Anterior cingulate cortex (tissue), 58 donors: ENCODE data around the gene CHST12.

ENCODE experiments used
- DNase-seq, 58 donors: peaks; one replicate each; lab custom pipeline; 2025; lab: John Stamatoyannopoulos, UW

CHST12 gene

DNA sequence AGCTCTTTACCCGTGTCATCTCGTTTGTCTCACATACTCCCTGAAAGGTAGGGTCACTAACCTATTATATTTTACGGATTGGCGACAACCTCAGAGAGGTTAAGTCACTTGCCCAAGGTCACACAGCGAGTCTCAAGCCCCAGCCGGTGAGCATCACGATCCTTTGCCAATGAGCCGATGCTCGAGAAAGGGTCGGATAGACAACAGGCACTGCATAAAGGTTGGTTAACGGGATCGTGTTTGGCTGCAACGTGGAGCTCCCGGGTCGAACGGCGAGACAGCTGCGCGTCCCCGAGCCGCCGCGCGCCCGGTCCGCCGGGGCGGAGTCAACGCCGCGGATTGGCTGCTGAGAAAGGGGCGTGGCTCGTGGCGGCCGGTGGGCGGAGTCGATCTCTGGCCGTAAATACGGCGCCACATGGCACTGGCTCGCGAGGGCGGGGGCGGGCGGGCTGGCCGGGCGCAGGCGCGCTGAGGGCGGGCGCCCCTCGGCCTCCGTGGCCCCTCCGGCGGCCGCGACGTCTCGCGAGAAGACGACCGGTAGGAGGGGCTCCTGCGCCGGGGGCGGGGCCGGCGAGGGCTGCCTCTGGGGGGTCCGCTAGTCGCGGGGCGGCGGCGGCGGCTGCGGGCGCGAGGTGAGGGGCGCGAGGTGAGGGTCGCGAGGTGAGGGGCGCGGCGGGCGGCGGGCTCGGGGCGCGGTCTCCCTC, at the start of gene CHST12:
CHST12 (plus strand) TSS at position 598 of the 704 bp plus-strand sequence. CDS start 29,029 bp downstream, outside the sequence.
- DNase-seq: peak; percentile 50 to 97 (median 93)

DNA sequence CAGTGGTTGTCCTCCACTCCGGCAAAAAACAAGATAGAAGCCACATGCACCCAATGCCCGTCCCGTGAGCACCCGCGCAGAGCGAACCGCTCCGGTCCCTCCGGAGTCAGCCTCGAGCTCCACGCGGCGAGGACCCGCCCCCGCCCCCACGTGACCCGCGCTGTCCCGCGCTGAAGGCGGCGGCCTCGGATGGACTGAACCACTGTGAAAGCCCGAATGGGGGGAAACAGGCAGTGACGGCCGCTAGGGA, 49.5 kb upstream of the CHST12 start:
- DNase-seq: peak in 50 of 58 donors; percentile 56 to 97 (median 88)

DNA sequence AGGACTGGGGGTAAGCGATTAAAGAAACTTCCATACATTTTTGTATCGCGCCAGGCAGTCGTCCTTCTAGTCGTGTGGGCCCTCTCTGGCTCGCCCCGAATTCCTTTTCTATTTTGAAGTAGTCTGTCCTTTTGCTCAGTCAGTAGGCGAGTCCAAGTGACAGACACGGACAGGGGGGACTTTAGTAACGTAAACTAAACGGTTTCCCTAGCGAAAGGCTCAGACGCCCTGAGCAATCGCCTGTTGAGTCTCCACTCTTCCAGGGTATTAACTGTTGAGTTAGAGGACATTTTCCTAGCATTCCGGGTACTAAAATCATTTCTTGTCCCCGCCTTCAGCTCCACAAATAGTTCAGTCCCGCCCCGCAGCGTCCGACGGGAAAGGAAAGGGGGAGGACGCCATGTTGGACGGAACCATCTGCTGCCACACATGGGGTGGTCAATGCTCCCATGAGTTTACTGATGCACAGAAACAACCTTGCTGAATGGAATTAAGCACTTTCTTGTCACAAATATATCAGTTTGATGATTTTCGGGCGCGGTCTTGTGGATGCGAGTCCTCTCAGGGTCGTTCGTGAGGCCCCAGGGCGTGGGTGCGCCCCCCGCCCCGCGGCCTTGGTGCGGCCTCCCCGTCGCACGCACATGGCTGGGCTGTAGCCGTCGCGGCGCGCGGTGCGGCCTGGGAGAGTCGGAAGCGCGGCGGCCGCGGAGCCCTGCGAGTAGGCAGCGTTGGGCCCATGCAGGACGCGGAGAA, 49.0 kb upstream of the CHST12 start, which contains the start of gene EIF3B:
EIF3B (plus strand) TSS at position 642 of the 753 bp plus-strand sequence; CDS start at position 737, 95 bp downstream.
- DNase-seq: peak; percentile 51 to 97 (median 86)

DNA sequence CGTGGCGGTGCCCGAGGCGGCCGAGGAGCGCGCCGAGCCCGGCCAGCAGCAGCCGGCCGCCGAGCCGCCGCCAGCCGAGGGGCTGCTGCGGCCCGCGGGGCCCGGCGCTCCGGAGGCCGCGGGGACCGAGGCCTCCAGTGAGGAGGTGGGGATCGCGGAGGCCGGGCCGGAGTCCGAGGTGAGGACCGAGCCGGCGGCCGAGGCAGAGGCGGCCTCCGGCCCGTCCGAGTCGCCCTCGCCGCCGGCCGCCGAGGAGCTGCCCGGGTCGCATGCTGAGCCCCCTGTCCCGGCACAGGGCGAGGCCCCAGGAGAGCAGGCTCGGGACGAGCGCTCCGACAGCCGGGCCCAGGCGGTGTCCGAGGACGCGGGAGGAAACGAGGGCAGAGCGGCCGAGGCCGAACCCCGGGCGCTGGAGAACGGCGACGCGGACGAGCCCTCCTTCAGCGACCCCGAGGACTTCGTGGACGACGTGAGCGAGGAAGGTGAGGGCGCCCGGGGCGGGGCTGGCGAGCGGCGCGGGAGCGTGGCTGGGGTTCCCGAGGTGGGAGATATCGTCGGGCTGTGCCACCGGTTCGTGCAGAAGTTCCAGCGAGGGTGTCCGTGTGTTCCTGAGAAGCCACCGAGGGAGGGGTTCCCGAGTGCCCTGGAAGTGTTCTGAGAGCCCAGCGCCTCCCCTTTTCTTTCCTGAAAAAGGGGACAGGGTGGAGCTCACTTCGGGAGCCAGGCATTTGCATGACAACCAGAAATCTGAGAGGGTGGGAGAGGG, 48.3 kb upstream of the CHST12 start:
- DNase-seq: peak in 3 of 58 donors; percentile 15 to 52 (median 27)

DNA sequence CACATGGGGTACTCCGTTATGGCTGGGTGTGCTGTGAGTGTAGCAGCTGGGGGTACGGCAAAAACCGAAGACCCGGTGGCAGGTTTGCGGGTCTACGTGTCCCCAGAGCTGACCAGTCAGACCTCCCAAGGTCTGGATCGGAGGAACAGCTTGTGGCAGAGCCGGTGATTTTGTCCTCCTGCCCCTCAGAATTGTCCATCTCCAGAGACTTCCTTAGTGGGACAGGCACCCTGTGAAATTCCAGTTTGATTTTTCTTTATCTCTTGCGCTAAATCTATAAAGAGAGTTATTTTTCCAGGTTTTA, 47.8 kb upstream of the CHST12 start:
- no peak for DNase-seq

DNA sequence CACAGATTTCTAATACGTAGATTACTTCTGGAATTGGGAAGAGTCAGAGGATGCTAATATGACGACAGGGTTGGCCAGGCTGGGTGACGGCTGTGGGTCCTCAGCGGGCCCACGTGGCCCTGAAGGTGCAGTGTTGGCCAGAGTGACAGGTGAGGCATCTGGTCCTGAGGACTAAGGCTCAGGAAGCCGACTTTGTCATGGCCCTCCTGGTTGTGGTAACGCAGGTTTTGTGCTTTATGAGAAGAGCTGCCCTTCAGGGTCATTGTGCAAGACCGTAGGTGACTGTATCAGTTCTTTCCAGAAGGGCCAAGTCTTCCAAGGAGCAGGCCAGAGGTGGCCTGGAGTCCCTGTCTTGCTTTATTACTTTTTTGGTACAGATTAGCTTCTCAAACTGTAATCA, 46.2 kb upstream of the CHST12 start:
- DNase-seq: no peak

DNA sequence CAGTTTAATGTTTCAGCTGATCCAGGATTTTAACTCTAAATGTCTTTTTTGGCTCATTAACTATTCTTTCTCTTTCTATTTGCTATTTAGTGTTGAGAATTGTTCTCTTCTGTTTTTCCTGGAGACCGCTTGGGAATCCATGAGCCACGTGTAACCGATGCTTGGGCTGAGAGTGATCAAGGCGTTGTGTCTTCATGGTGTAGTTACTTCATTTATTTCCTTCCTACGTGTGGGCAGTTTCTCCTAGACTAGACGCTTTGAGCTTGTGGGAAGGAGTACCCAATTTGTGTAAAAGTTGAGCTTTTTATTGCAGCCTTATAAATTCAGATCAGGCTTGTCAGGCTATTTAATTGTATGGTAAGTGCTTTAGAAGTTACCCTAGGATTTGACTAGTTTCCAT, 45.8 kb upstream of the CHST12 start:
- DNase-seq: no peak

DNA sequence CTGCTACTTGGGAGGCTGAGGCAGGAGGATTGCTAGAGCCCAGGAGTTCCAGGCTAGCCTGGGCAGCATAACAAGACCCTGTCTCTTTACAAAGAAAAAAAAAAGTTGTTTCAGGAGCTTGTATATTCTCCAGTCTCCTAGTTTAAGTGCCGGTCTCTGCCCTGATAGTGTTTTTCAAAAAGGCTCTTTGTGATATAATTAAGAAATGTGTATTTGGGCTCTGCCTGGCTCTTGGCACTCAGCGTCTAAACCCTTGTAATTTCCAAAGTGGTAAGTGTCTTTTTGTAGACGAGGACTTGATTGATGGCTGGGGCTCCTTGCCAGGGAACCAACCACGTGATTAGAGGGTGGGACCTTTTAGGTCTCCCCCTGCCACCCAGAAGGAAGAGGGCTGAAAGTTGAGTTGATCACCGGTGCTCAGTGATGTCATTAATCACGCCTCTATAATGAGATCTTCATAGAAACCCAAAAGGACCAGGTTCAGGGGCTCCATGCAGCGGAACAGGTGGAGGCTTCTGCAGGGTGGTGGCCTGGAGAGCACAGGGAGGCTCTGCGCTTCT, 44.4 kb upstream of the CHST12 start:
- no peak for DNase-seq

DNA sequence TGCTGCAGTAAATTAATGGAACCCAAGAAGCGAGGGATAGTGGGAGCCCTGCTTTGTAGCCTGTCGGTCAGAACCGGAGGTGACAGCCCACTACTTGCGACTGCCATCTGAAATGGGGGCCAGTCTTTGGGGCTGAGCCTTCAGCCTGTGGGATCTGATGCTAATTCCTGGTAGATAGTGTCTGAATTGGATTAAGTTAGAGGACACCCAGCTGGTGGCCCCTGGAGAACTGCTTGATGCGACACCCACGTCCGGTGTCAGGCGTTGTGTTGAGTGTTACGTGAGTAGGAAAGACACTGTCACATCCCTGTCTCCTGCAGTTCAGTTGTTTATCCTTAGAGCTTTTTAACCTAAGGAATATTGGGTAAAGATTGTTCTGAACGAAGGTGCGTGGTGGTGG, 43.8 kb upstream of the CHST12 start:
- no peak for DNase-seq

DNA sequence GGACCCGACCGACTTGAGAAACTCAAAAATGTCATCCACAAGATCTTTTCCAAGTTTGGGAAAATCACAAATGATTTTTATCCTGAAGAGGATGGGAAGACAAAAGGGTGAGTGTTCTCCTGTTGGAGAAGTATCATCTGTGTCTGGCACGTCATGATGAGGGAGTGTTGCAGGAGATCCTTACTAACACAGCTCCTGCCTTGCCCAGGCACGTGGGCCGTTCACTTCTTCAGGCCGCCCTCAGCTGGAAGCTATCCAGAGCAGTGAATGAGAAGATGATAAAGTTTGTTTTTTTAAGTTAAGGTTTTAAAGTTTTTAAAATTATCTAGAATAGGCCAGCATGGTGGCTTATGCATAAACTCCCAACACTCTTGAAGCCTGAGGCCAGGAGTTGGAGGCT, 42.6 kb upstream of the CHST12 start:
- DNase-seq: no peak

DNA sequence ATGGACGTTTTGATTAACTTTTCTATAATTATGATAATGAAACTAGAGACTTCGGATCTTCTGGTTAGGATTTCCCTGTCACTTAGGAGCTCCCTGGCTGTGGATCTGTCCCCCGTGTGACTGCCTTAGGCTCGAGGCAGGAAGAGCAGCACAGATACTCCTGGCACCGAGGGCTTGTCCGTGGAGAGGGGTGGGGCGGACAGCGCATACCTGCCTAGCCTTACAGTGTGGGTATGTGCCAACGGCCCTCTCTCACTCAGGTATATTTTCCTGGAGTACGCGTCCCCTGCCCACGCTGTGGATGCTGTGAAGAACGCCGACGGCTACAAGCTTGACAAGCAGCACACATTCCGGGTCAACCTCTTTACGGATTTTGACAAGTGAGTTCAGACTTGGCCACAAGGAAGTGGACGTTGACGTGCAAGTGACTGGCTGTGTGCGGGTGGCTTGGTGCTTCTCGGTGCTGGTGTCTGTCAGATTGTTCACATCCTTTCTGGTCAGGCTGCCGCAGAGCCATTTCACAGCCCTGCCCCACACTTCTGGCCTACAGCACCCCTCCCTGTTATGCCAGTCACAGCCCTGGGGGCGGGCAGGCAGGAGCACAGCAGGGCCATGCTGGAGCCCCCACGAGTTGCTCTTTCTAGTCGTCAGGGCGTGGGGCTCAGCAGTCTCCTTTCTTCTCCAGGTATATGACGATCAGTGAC, 40.9 kb upstream of the CHST12 start:
- DNase-seq: no peak

DNA sequence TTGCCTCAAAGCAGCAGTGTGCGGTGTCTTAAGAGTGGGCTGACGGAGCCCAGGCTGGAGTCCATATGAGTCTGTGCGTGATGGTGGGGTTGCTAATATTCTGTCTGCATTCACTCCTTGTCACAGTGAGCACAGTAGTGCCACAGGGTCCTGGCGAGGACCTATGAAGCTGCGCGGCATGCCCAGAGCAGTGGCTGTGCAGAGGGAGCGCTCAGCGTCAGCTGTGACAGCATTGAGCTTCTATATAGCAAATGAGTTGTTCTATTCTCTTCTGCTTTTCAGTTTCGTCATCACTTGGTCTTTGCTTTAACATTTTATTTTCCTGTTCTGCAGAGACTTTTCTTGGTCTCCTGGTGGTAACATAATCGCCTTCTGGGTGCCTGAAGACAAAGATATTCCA, 34.3 kb upstream of the CHST12 start:
- no peak for DNase-seq

DNA sequence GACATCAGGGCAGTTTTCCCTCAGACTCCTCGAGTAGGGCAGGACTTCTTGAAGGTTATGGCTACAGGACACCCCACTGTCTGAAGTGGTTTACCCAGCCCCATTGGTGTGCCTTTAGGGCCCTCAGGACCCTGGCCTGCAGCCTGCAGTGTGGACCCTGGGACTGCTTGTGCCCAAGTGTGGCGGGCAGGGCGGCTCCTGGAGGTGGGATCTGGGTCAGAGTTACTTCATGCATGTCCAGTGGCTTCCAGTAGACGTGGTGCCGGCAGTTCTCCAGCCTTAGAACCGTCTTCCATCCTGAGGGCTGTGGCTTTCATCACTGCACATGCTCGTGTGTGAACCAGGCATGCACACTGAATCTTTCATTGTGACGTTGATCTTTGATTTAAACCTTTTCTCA, 32.1 kb upstream of the CHST12 start:
- DNase-seq: no peak

DNA sequence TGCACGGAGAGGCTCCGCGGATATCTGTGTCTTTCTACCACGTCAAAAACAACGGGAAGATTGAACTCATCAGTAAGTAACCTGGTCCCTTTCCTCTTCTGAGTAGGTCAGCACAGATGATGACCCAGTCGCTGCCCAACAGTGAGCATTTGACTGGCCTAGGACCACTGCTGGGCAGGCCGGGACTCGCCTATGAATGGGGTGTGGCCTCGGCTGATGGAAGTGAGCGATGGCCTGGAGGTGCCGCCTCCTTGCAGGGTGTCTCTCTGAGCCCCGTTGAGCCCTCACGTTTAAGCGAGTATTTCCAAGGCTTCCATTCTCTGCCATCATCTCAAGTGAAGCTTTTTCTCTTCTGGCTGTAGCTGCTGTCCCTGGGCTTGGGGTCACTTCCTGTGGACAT, 30.7 kb upstream of the CHST12 start:
- DNase-seq: no peak

DNA sequence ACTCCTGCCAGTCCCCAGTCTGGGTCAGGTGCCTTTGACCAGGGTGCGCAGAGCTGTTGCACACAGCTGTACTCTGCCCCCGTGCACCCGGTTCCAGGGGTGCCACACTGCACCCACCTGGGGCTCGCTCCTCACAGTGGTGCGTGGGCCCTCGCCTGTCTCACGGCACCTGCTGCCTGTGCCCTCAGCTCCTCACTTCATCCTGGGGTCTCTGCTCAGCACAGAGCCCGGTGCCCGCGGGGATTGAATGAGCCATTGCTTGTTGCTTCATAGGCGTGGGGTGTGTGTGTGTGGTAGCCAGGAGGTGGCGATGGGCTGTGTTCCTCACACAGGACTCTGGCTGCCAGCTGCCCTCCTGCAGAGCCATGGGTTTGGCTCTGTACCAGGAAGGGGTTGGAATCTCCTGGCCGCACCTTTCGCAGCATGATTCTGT, 30.3 kb upstream of the CHST12 start:
- DNase-seq: no peak

DNA sequence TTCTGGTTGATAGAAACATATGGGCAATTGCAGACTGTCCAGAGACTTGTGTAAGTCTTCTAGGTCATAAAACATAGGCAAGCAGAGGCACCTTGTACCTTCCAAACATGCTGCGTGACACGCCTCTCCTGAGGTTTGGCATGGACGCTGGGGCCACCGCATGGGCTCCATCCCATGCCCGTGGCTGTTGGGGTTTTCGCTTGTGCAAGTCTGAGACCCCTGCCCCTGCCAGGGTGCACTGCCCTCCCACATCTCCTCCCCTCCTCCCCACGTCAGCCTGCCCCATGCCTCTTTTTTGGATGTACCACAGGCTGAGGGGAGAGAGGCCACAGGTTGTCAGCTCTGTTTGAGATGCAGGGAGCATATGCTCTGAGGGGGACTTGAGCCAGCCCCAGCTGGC, 29.8 kb upstream of the CHST12 start:
- no peak for DNase-seq

DNA sequence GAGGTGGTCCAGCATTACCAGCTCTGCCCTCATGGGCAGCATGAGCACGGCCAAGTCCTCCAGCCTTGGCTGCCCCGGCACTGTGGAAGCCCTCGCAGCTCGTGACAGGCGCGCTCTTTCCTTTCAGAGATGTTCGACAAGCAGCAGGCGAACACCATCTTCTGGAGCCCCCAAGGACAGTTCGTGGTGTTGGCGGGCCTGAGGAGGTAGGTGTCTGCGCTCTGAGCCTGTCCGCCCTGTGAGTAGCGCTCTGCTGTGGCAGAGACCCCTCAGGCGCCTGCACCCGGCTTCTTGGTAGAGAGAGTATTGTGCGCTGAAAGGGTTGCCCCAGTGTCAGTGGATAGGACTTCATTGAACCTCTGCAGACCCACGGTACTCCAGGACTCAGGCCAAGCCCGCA, 29.0 kb upstream of the CHST12 start:
- DNase-seq: no peak

DNA sequence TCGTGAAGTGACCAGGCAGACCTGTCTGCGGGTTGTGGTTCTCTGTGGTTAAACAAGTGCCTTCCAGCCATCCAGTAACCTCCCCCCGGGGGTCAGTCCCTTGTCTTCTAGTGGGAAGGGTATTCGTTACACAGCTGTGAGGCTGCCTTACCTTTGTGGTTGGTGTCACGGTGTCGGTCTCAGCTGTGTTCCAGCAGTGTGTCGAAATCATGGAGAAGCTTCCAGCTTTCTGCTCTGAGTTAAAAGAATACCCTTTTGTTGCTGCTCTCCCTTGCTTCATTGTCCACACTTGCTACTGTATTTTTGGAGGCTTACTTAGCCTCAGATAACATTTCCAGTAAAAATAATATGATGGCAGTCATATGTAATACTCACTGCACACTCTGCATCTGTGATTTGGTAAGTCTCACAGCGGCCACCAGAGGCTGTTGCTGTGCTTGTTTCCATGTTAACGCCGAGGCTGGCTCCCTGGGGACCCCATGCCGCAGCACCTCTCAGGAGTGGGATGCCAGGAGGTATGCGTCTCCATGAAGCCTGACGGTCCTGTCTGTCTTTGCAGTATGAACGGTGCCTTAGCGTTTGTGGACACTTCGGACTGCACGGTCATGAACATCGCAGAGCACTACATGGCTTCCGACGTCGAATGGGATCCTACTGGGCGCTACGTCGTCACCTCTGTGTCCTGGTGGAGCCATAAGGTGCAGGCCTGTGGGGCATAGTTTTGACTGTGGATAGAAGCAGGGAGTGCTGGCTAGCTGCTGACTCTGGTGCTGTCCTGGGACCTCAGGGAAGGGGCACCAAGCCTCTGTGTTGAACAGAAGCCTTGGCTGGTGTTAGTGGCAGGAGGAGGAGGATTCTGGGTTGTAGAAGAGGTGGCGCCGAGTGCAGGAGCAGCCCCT, 28.3 kb upstream of the CHST12 start:
- DNase-seq: no peak

DNA sequence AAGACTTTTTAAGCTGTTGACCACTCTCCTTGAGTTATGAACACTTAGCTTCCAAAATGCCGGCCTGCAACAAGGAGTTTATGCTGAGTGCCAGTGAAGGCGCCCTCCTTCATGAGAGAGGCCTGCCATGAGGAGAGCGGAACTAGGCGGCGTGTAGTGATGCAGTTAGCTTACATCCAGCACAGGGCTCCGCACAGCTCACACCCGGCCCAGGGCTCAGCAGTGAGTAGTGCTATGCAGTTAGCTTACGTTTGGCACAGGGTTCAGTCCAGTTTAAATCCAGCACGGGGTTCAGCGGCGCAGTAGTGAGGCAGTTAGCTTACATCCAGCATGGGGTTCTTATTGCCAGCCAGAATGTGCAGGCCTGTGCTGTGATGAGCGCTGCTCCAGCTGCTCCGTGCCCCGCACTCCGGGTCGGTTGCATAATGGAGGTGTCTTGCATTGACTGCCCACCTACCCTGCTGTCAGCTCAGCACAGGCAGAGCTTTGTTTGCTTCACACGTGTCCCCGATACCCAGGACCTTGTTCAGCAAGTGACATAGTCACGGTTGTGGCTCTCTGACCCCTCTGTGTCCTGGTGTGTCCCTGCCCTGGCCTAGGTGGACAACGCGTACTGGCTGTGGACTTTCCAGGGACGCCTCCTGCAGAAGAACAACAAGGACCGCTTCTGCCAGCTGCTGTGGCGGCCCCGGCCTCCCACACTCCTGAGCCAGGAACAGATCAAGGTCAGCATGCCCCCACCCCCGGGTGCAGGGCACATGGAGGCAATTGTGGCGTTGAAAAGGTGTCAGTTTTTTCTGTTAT, 26.9 kb upstream of the CHST12 start:
- DNase-seq: no peak
